ENCODE results near the gene INTS11. TPM values are rescaled to one million over a fixed set of nuclear protein-coding genes. Genes with fewer than 3 reads are reported as not detected.
A peak's percentile ranks its signal among the peaks of the same experiment; 100 is the strongest.

Gene INTS11
- total RNA-seq, 1 experiment from 2014 or later: 254 TPM

- no peaks in the 10 kb centered on the region for H3K9me2 ChIP-seq (replicated peaks; ENCODE audit: low read length)
- intact Hi-C loops (cut with micrococcal nuclease): no loop called here
- TF ChIP-seq CTCF (conservative IDR thresholded peaks at IDR 0.05; ENCODE audit: low read depth, low read length): no peak
- TF ChIP-seq EZH2 (IDR thresholded peaks at IDR 0.05; ENCODE audit: low read length, unreplicated experiment): no peak
- no peak for TF ChIP-seq EZH2phosphoT487 (IDR thresholded peaks at IDR 0.05; ENCODE audit: borderline replicate concordance, low read length)
- DNase-seq: no peak
- H3K4me2 ChIP-seq (ENCODE audit: low read length): no peak overlapping the region
- peaks cover 35% of the 10 kb centered on the region for H3K79me2 ChIP-seq (ENCODE audit: low read length)
- peaks cover 47% of the 10 kb centered on the region for H3K4me1 ChIP-seq (ENCODE audit: insufficient read depth, low read length)
- H3K36me3 ChIP-seq (ENCODE audit: low read depth, low read length): peaks cover 3% of the 10 kb centered on the region; the same call in 1 of the 2 replicates
- no peaks in the 10 kb centered on the region for H3K9me3 ChIP-seq (ENCODE audit: low read length)
- H3K27me3 ChIP-seq (ENCODE audit: low read length): no peaks in the 10 kb centered on the region
- BruUV-seq (replicated peaks): no TSS peak
- POLR2A ChIA-PET (ENCODE audit: unreplicated experiment): no interaction called here
- H3K4me3 ChIP-seq (ENCODE audit: low read length): no peak overlapping the region
- H2AFZ ChIP-seq (ENCODE audit: low read length): no peak overlapping the region
- CTCF ChIA-PET: no interaction called here
- no peak for ATAC-seq
- no peaks in the 10 kb centered on the region for H3F3A ChIP-seq (ENCODE audit: low read length, unreplicated experiment)
- H3K9ac ChIP-seq (ENCODE audit: low read length): no peak overlapping the region
- H3K27ac ChIP-seq (ENCODE audit: low read length): no peak overlapping the region
- H4K20me1 ChIP-seq (ENCODE audit: low read length): peaks cover 3% of the 10 kb centered on the region; the same call in 1 of the 2 replicates
These were observed 3.8 kb upstream of the INTS11 start for GRCh38 chr1:1328254-1328653.

- ChIA-PET CTCF (no interaction called here), POLR2A (ENCODE audit: unreplicated experiment) (no interaction called here)
- no peaks in the 10 kb centered on the region for H3K9me2 ChIP-seq (replicated peaks; ENCODE audit: low read length)
- H3K79me2 ChIP-seq (ENCODE audit: low read length): peaks cover 43% of the 10 kb centered on the region
- DNase-seq (no peak), ATAC-seq (no peak)
- H3K27ac ChIP-seq (ENCODE audit: low read length): no peak overlapping the region
- H3K27me3 ChIP-seq (ENCODE audit: low read length): no peaks in the 10 kb centered on the region
- H3F3A ChIP-seq (ENCODE audit: low read length, unreplicated experiment): no peaks in the 10 kb centered on the region
- intact Hi-C loops (cut with micrococcal nuclease): no loop called here
- no peak overlapping the region for H3K4me2 ChIP-seq (ENCODE audit: low read length)
- peaks cover 43% of the 10 kb centered on the region for H3K4me1 ChIP-seq (ENCODE audit: insufficient read depth, low read length)
- H2AFZ ChIP-seq (ENCODE audit: low read length): no peak overlapping the region
- peaks cover 8% of the 10 kb centered on the region; the same call in 1 of the 2 replicates for H4K20me1 ChIP-seq (ENCODE audit: low read length)
- no peak for TF ChIP-seq EZH2phosphoT487 (IDR thresholded peaks at IDR 0.05; ENCODE audit: borderline replicate concordance, low read length)
- TF ChIP-seq CTCF (conservative IDR thresholded peaks at IDR 0.05; ENCODE audit: low read depth, low read length): no peak
- no peak for TF ChIP-seq EZH2 (IDR thresholded peaks at IDR 0.05; ENCODE audit: low read length, unreplicated experiment)
- BruUV-seq (replicated peaks): no TSS peak
- peaks cover 3% of the 10 kb centered on the region; the same call in 1 of the 2 replicates for H3K36me3 ChIP-seq (ENCODE audit: low read depth, low read length)
- H3K9ac ChIP-seq (ENCODE audit: low read length): no peak overlapping the region
- H3K9me3 ChIP-seq (ENCODE audit: low read length): no peaks in the 10 kb centered on the region
- no peak overlapping the region for H3K4me3 ChIP-seq (ENCODE audit: low read length)
These were observed 2.8 kb upstream of the INTS11 start for GRCh38 chr1:1327291-1327690.

GRCh38 chr1:1326075-1326605 is 1.7 kb upstream of the INTS11 start:
- H3K36me3 ChIP-seq (ENCODE audit: low read depth, low read length): peaks cover 3% of the 10 kb centered on the region; the same call in 1 of the 2 replicates
- H3F3A ChIP-seq (ENCODE audit: low read length, unreplicated experiment): no peaks in the 10 kb centered on the region
- no peaks in the 10 kb centered on the region for H3K9me2 ChIP-seq (replicated peaks; ENCODE audit: low read length)
- no peak overlapping the region for H2AFZ ChIP-seq (ENCODE audit: low read length)
- CTCF ChIA-PET: no interaction called here
- H3K9me3 ChIP-seq (ENCODE audit: low read length): no peaks in the 10 kb centered on the region
- peak overlapping the region; percentile 90 for H3K4me3 ChIP-seq (ENCODE audit: low read length)
- H3K4me2 ChIP-seq (ENCODE audit: low read length): peak overlapping the region; percentile 97
- H3K4me1 ChIP-seq (ENCODE audit: insufficient read depth, low read length): peaks cover 34% of the 10 kb centered on the region
- DNase-seq (no peak), ATAC-seq (no peak)
- intact Hi-C loops (cut with micrococcal nuclease): no loop called here
- BruUV-seq (replicated peaks): no TSS peak
- H3K27ac ChIP-seq (ENCODE audit: low read length): no peak overlapping the region
- H3K9ac ChIP-seq (ENCODE audit: low read length): peak overlapping the region; percentile 95
- no peak for TF ChIP-seq EZH2phosphoT487 (IDR thresholded peaks at IDR 0.05; ENCODE audit: borderline replicate concordance, low read length)
- no peak for TF ChIP-seq CTCF (conservative IDR thresholded peaks at IDR 0.05; ENCODE audit: low read depth, low read length)
- TF ChIP-seq EZH2 (IDR thresholded peaks at IDR 0.05; ENCODE audit: low read length, unreplicated experiment): no peak
- POLR2A ChIA-PET (ENCODE audit: unreplicated experiment): no interaction called here
- H3K79me2 ChIP-seq (ENCODE audit: low read length): peaks cover 54% of the 10 kb centered on the region
- peaks cover 20% of the 10 kb centered on the region for H4K20me1 ChIP-seq (ENCODE audit: low read length)
- no peaks in the 10 kb centered on the region for H3K27me3 ChIP-seq (ENCODE audit: low read length)

Measured in PC-3 (cell line).